H1 (cell line): ENCODE results near the gene KCNQ1OT1. TPM values are rescaled to one million over a fixed set of nuclear protein-coding genes. Genes with fewer than 3 reads are reported as not detected.

ENCODE experiments used
- EP300 ChIP-seq, 2 experiments: IDR thresholded peaks; 1 replicate in 1 of 2; 2 replicates in 1 of 2; pipeline ENCODE4 v1.6.1; 2011 to 2012; ENCODE audit warnings: low read depth in 2 of 2, low read length in 2 of 2, mild to moderate bottlenecking in 2 of 2, borderline replicate concordance in 1 of 2, inconsistent platforms in 1 of 2, moderate library complexity in 1 of 2
- FOSL1 ChIP-seq: IDR thresholded peaks from 2 replicates; pipeline ENCODE4 v1.6.1; 2011; ENCODE audit warnings: mild to moderate bottlenecking, low read depth, low read length, moderate library complexity; ENCODE audit not compliant: insufficient read depth
- HDAC6 ChIP-seq: IDR thresholded peaks from one replicate; pipeline ENCODE4 v1.7.1; 2012; ENCODE audit warnings: low read depth, mild to moderate bottlenecking, inconsistent platforms, low read length, moderate library complexity
- JUN ChIP-seq: IDR thresholded peaks from 2 replicates; pipeline ENCODE4 v1.6.1; 2011; ENCODE audit warnings: low read depth, mild to moderate bottlenecking, improper control_type of control experiment, low read length
- JUND ChIP-seq: IDR thresholded peaks from 2 replicates; pipeline ENCODE4 v1.6.1; 2011; ENCODE audit warnings: mild to moderate bottlenecking, improper control_type of control experiment, low read length
- NRF1 ChIP-seq: IDR thresholded peaks from 2 replicates; pipeline ENCODE4 v1.6.1; 2011; ENCODE audit warnings: mild to moderate bottlenecking, low read depth, low read length, improper control_type of control experiment
- PHF8 ChIP-seq: fragments of 200-600 bp; sonication (generic); conservative IDR thresholded peaks from 2 replicates; pipeline ENCODE4 v1.7.1; 2012; ENCODE audit warnings: low read depth, mild to moderate bottlenecking, inconsistent platforms, low read length, moderate library complexity
- POLR2A ChIP-seq, 2 experiments: IDR thresholded peaks; 1 replicate in 1 of 2; 2 replicates in 1 of 2; pipeline ENCODE4 v1.6.1; 2011; ENCODE audit warnings: low read depth in 2 of 2, low read length in 2 of 2, mild to moderate bottlenecking in 2 of 2; ENCODE audit errors: control extremely low read depth in 1 of 2
- polyA plus RNA-seq, 7 experiments: library from polyadenylated mRNA; depleted of rRNA in 3 of 7; stranded (reverse) in 5 of 7; unstranded in 2 of 7; fragments of >200 nt in 5 of 7; fragments of 200-250 nt in 2 of 7; gene quantifications; 1 replicate in 5 of 7; 2 replicates in 1 of 7; 4 replicates in 1 of 7; pipeline versions ENCODE4 v1.2.1 to v1.2.3, GENCODE V29; 2011 to 2013; ENCODE audit warnings: missing spikeins in 2 of 7, mixed read lengths in 2 of 7
- total RNA-seq: library from RNA; stranded (reverse); fragmentation: NEBNext Ultra II Directional; extraction: Animal tissue kit (Norgen Biotek cat#: 25700); gene quantifications from 2 replicates; pipeline ENCODE4 v1.2.1, GENCODE V29; 2021

KCNQ1OT1 gene
- total and polyA plus RNA-seq, 2 of the 8 experiments (the other 6 are each of a cell fraction or from before 2014, with no cell fraction given): 0.21 to 1.2 TPM

- TF ChIP-seq PHF8 (no peak), EP300 (IDR thresholded peaks at IDR 0.05; ENCODE audit: borderline replicate concordance in 1 of 2, low read depth in 2 of 2, low read length in 2 of 2) (no peak), NRF1 (no peak), FOSL1 (no peak), JUND (no peak), HDAC6 (no peak), POLR2A (IDR thresholded peaks at IDR 0.05; ENCODE audit: control extremely low read depth in 1 of 2, low read depth in 2 of 2, low read length in 2 of 2) (no peak), JUN (no peak)
- TF ChIP-seq, all 59 proteins: peak for 0
Observed at GRCh38 chr11:2668876-2669275, 30.9 kb downstream of the KCNQ1OT1 start (continued).
